Stimulated activated CD4-positive, alpha-beta T cell treated with anti-CD3 and anti-CD28 coated beads, Interleukin-1b, Interleukin-23, amount 100 ng/mL, for 24 hours (primary cell): ENCODE results near the gene RBMS1.
"Not testable (repeated sequence)": the region's sequence is repeated elsewhere in the genome, so short reads cannot be mapped to it uniquely, and the experiment has no call there.

Experiments
- DNase-seq, 4 experiments: peaks; one replicate each; pipeline ENCODE4 v3.0.0-alpha.2; 2020; ENCODE audit warnings: low read depth in 4 of 4, low spot score in 1 of 4

Gene RBMS1

GRCh38 chr2:160434254-160434948 is 59.2 kb downstream of the RBMS1 start:
- DNase-seq = no peak

- DNase-seq = no peak
Measured at GRCh38 chr2:160433466-160434140, 60.0 kb downstream of the RBMS1 start.

GRCh38 chr2:160432633-160433032 is 61.0 kb downstream of the RBMS1 start:
- DNase-seq = no peak

DNA sequence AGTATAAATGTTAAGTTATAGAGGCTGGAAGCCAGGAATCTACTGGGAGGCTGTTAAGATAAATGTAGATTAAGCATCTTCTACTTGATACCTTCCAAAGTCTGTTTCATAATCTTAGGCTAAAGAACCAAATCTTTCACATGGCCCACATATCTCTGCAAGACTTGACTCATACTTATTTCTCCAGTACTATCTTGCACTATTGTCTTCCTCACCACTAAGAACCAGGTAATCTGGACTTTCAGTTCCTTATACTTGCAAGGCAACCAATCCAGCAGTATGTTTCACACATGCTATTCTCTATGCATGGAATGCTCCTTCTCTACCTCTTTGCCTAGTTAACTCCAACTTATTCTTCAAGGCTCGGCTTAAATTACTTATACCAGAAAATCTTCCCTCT is 62.2 kb downstream of the RBMS1 start:
- no peak for DNase-seq

DNA sequence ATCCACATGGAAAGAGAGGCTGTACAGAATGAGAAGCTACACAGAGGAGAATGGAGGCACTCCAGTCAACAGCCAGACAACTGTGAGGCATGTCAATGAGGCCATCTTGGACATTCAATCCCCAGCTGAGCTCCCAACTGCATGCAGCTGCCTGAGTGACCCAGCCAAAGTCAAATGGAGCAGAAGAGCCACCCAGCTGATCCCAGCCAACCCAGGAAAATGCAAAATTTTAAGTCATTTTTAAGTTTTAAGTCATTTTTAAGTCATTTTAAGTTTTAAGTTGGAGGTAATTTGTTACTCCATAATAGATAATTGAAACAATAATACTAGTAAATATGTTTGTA is 63.6 kb downstream of the RBMS1 start:
- DNase-seq = no peak

GRCh38 chr2:160429248-160430000 is 64.2 kb downstream of the RBMS1 start:
- no peak for DNase-seq

GRCh38 chr2:160428405-160428763 is 65.2 kb downstream of the RBMS1 start:
- no peak for DNase-seq

GRCh38 chr2:160427629-160428404 is 65.8 kb downstream of the RBMS1 start:
- no peak for DNase-seq

DNA sequence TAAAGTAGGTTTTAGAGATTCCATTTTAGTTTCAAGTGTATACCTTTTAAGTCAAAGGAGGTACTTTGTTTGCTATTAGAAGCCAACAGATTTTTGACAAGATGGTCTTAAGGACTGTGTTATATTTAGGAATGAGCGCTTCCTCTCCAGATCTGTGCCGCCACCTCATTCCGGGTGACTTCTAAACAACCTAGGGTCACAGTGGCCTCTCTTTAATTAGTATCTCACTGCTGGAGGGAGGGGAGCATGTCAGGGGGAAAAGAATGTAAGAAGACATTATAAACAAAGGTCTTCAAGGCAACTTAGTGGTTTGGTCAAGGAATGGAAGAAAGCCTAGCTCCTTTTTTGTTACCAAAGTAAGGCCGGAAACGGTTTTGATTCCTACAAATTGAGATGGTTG is 67.0 kb downstream of the RBMS1 start:
- no peak for DNase-seq

DNA sequence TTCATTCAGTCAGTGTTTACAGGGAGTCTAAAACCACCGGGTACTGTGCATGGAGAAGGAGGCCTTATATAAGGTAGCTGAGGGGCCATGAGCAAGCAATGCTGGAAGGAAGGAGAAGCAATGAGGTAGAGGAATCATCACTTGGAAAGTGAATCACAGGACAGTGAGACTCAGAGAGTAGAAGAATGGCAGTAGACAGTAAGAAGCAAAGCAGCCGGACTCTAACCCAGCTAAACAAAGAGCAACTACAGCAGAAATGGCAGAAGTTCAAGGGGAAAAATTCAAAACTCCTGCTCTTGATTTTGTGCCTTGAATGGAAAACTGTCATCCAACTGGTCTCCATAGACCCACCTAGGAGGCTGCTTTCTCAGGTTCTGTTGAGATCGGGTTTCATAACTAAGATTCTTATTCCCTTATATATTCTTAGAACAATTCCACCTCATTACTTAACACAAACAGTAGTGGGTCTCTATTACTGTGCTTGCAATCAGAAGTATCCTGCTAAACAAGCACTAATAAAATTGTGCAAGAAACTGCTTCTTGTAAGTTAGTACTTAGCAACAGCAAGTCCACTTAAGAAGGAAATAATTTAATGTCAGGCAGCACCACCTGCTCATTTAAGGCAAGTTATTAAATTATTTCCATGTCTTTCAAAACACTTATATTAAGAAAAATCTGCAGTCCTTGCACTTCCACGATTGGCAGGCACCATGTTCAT is 68.0 kb downstream of the RBMS1 start:
- DNase-seq = no peak

DNA sequence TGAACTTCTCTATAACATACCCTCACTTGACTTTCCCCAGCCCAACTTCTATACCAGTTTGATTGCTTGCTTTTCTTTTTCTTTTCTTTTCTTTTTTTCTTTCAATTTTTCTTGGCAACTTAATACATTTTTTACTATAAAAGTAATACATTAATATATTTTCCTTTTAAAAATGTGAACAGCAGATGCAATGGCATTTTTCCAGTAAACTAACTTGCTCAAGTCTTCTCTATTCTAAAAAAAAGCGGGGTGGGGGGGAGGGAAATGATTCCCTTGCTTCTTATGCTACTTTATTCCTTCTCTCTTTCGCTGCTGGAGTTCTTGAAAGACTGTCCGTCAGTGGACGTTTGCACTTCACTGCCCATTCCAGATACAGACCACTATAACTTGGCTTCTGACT is 70.5 kb downstream of the RBMS1 start:
- no peak for DNase-seq

DNA sequence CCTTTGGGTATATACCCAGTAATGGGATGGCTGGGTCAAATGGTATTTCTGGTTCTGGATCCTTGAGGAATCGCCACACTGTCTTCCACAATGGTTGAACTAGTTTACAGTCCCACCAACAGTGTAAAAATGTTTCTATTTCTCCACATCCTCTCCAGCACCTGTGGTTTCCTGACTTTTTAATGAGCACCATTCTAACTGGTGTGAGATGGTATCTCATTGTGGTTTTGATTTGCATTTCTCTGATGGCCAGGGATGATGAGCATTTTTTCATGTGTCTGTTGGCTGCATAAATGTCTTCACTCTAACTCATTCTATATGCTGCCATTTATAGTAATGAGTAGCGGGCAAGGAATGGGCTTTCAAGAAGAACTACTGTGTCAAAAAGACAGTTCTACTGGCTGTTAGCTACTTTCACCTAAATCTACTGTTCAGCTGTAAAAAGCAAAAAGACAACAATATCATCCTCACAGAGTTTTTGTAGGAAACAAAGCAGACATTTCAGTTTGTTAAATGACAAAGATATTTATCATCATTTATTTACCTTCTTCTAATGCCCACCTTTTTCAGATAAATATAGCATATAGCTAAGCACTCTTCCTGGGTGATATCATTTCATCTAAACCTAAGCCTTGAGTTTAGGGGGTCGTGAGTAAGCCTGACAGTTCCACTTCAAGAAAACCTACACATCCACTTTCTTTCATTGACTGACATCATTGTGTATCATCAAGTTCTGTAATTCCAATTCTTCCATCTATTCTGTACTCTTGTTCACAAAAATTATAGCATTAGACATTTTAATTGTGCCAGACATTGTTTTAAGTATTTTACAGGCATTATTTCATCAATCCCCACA is 71.7 kb downstream of the RBMS1 start:
- DNase-seq = not testable (repeated sequence)

DNA sequence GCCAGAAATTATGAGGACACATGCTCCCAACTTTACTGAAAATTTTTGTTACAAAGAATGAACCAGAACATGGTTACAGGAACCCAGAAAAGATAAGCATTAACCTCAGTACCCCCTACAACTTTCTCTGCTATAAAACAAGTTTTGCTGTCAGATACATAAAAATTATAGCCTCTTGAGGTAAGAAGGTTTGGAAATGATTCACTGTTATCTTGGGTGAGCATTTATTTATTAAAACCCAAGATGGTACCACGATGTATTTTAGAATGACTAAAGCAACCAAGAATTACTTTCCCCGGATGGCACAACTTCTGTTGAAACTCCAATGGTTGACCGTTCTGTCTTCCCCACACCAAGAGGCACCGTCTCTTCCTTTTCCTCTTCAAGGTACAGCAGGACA is 72.9 kb downstream of the RBMS1 start:
- DNase-seq = no peak

DNA sequence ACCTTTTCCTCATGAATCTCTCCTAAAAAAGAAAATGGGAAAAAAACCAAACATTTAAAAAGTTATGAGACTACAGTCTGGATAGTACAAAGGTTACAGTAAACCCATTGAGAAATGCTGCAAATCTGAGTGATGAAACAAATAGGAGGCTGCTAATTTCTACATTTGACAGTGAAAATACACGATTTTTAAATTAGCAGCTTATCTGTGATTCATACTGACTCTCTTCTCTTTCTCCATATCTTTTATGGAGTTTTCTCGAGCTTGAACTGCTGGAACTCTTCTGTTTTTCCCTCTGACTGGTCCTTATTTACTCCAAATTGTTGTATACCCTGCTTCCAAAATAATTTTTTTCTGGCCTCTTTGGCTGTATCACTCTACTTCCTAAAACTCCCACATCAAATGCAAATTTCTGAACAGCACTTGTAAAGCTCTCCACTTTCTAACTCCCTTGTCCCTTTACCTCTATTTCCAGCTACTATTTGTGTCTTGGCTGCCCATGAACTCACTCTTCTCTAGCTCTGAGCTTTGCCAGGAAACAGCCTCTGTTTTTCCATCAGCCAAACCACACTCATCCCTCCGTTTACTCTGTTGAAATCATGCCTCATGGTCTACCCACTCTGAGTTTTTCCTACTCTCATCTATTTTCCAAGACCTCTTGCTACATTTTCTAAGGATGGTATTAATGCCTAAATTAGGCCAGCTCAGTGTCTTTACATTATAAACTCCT is 73.7 kb downstream of the RBMS1 start:
- DNase-seq = no peak

- no peak for DNase-seq
Measured at GRCh38 chr2:160418853-160419252, 74.8 kb downstream of the RBMS1 start.

GRCh38 chr2:160418398-160418765 is 75.2 kb downstream of the RBMS1 start:
- DNase-seq = no peak

GRCh38 chr2:160417745-160418397 is 75.7 kb downstream of the RBMS1 start:
- DNase-seq = no peak

DNA sequence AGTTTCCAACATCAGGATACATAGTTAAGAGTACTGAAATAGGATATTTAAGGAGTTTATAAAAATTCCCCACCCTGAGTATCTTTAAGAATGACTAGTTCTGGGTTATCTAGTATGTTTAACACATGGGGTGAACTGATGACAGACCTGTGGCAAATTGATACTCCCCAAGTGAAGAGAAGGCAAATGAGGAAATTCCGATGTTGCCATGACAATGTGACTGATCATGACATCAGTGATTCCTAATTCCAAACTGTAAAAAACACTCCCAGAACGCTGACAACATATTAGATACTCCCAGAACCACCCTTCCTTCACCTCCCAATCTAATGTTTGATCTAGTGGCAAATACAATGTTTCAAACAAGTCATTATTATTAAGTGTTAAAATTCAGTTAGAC is 77.6 kb downstream of the RBMS1 start:
- no peak for DNase-seq

- no peak for DNase-seq
Measured at GRCh38 chr2:160411955-160412354, 81.7 kb downstream of the RBMS1 start.
